ENCODE results near the gene MICB. TPM values are rescaled to one million over a fixed set of nuclear protein-coding genes. Genes with fewer than 3 reads are reported as not detected.

The MICB gene
- total RNA-seq, 1 experiment from 2014 or later = 21.7 TPM

DNA sequence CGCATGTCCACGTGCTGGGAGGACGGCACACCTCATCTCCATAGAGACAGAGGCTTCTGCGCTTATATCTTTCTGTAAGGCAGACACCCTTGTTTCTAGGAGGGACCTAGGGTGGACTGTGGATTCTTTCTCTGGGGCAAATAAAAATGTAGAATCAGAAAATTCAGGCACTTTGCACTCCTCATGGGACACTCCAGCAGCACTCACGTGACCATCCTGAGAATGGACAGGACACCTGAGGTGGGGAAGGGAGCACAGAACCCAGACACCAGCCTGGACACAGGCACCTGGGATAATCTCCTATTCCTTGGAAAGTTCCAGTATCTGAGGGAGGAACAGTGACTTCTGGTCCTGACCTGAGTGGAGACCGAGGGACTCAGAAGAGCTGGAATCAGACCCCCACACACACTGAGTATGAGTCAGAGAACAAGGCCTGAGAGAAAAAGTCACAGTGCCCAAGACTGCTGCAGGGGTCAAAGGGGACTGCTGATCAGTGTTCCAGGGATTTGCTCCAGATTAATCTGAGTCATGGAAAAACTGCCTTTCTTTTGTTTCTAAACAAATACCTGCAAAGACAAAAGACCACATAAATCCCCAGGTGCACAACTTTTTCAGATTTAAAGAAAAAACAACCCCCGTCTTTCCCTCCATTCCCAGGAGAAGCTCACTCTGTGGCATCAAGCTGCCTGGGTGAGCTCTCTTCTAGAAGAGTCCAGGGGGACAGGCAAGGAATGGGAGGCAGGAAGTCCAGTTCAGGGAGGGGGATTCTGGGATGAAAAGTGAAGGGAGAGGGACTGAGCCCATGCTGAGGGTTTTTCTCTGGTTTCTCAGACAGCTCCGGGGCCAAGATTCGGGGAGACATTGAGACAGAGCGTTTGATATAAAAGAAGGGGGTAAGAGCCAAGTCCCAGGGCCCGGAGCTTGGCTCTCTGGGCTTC is 35.6 kb upstream of the MICB start:
- peak overlapping the region; percentile 39 to 56; a peak in 3 of 4 replicates for H3K4me3 ChIP-seq (replicated peaks in 1 of 2; ENCODE audit: low read depth in 1 of 2, low read length in 2 of 2)
- H4K20me1 ChIP-seq (ENCODE audit: insufficient read depth) = no peaks in the 10 kb centered on the region
- no TSS peak for BruUV-seq (replicated peaks)
- RAD21 ChIA-PET (ENCODE audit: low non-redundant PET in 1 of 2, low total read pairs in 2 of 2, uncharacterized antibody in 2 of 2, unreplicated experiment in 2 of 2) = no interaction called here
- peaks cover 8 to 20% of the 10 kb centered on the region in 2 experiments for H3K4me1 ChIP-seq (ENCODE audit: control insufficient read depth in 1 of 2, insufficient read depth in 2 of 2, low read length in 2 of 2)
- no peaks in the 10 kb centered on the region for H3K9me2 ChIP-seq (ENCODE audit: insufficient read depth)
- intact Hi-C loops (cut with micrococcal nuclease) = no loop called here
- H3K9me3 ChIP-seq (ENCODE audit: control insufficient read depth in 1 of 2, insufficient read depth in 1 of 2, low read depth in 1 of 2, low read length in 2 of 2) = no peaks in the 10 kb centered on the region
- H3K27ac ChIP-seq (ENCODE audit: low read depth, low read length) = peak overlapping the region; percentile 18; the same call in 1 of the 2 replicates
- no peaks in the 10 kb centered on the region for H3K79me2 ChIP-seq (ENCODE audit: insufficient read depth, low read length)
- 0 out of 4 replicates have a peak, but pooled peaks cover 0 to 5% of the 10 kb centered on the region in 2 experiments for H3K36me3 ChIP-seq (ENCODE audit: control insufficient read depth in 1 of 2, insufficient read depth in 2 of 2, low read length in 2 of 2)
- H3K9ac ChIP-seq (ENCODE audit: low read length) = peak overlapping the region; percentile 56
- H2AFZ ChIP-seq (ENCODE audit: low read depth, low read length, poor library complexity, severe bottlenecking) = peak overlapping the region; percentile 72
- POLR2A ChIA-PET = interaction anchor here (0.6 to 1.2 kb wide), 17 partner anchors 10 to 259 kb away, joined by 3 to 11 read pairs (median 5); partner anchors contain the start of genes DDX39B and MICB
- H3K27me3 ChIP-seq (ENCODE audit: insufficient read depth, low read length) = no peaks in the 10 kb centered on the region
- ATAC-seq = peak; percentile 53
- CTCF ChIA-PET = interaction anchor here (1.0 to 1.2 kb wide), 2 partner anchors 20 to 96 kb away, joined by 3 to 7 read pairs; no protein-coding TSS in a partner anchor
- H3K4me2 ChIP-seq (ENCODE audit: low read length) = peak overlapping the region; percentile 68
- no peak for DNase-seq (ENCODE audit: low read depth, low spot score)
- TF ChIP-seq, protein P1, sequence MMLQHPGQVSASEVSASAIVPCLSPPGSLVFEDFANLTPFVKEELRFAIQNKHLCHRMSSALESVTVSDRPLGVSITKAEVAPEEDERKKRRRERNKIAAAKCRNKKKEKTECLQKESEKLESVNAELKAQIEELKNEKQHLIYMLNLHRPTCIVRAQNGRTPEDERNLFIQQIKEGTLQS (IDR thresholded peaks at IDR 0.05) = no peak
- TF ChIP-seq ZFX (IDR thresholded peaks at IDR 0.05) (no peak), CBX3 (IDR thresholded peaks at IDR 0.05; ENCODE audit: low read depth) (no peak), EZH2 (IDR thresholded peaks at IDR 0.05) (no peak), RAD21 (IDR thresholded peaks at IDR 0.05; ENCODE audit: low read depth) (no peak), CEBPB (IDR thresholded peaks at IDR 0.05; ENCODE audit: low read depth) (no peak), SP1 (IDR thresholded peaks at IDR 0.05; ENCODE audit: low read depth) (no peak), FOSL1 (IDR thresholded peaks at IDR 0.05; ENCODE audit: low read depth) (no peak), POLR2A (IDR thresholded peaks at IDR 0.05; ENCODE audit: borderline replicate concordance, extremely low read depth, insufficient read depth, insufficient read length) (no peak), ZNF274 (IDR thresholded peaks at IDR 0.05; ENCODE audit: low read depth, low read length) (no peak), POLR2AphosphoS5 (IDR thresholded peaks at IDR 0.05; ENCODE audit: low read depth, low read length) (no peak), EGR1 (IDR thresholded peaks at IDR 0.05; ENCODE audit: low read depth) (no peak), ELF1 (IDR thresholded peaks at IDR 0.05; ENCODE audit: borderline replicate concordance, low read depth) (no peak), EZH2phosphoT487 (IDR thresholded peaks at IDR 0.05; ENCODE audit: borderline replicate concordance) (no peak), SIN3A (IDR thresholded peaks at IDR 0.05; ENCODE audit: low read depth) (no peak)
- TF ChIP-seq, protein P2, sequence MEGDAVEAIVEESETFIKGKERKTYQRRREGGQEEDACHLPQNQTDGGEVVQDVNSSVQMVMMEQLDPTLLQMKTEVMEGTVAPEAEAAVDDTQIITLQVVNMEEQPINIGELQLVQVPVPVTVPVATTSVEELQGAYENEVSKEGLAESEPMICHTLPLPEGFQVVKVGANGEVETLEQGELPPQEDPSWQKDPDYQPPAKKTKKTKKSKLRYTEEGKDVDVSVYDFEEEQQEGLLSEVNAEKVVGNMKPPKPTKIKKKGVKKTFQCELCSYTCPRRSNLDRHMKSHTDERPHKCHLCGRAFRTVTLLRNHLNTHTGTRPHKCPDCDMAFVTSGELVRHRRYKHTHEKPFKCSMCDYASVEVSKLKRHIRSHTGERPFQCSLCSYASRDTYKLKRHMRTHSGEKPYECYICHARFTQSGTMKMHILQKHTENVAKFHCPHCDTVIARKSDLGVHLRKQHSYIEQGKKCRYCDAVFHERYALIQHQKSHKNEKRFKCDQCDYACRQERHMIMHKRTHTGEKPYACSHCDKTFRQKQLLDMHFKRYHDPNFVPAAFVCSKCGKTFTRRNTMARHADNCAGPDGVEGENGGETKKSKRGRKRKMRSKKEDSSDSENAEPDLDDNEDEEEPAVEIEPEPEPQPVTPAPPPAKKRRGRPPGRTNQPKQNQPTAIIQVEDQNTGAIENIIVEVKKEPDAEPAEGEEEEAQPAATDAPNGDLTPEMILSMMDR (IDR thresholded peaks at IDR 0.05 in 2 of 3, conservative IDR thresholded peaks at IDR 0.05 in 1 of 3; ENCODE audit: borderline replicate concordance in 1 of 3, insufficient read depth in 1 of 3, low read depth in 2 of 3, low read length in 2 of 3) = no peak
- TF ChIP-seq, protein P3, sequence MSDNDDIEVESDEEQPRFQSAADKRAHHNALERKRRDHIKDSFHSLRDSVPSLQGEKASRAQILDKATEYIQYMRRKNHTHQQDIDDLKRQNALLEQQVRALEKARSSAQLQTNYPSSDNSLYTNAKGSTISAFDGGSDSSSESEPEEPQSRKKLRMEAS (IDR thresholded peaks at IDR 0.05) = no peak
- TF ChIP-seq, protein P4, sequence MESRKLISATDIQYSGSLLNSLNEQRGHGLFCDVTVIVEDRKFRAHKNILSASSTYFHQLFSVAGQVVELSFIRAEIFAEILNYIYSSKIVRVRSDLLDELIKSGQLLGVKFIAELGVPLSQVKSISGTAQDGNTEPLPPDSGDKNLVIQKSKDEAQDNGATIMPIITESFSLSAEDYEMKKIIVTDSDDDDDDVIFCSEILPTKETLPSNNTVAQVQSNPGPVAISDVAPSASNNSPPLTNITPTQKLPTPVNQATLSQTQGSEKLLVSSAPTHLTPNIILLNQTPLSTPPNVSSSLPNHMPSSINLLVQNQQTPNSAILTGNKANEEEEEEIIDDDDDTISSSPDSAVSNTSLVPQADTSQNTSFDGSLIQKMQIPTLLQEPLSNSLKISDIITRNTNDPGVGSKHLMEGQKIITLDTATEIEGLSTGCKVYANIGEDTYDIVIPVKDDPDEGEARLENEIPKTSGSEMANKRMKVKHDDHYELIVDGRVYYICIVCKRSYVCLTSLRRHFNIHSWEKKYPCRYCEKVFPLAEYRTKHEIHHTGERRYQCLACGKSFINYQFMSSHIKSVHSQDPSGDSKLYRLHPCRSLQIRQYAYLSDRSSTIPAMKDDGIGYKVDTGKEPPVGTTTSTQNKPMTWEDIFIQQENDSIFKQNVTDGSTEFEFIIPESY (IDR thresholded peaks at IDR 0.05; ENCODE audit: extremely low read depth, insufficient replicate concordance, low read length) = no peak
- TF ChIP-seq, protein P5, sequence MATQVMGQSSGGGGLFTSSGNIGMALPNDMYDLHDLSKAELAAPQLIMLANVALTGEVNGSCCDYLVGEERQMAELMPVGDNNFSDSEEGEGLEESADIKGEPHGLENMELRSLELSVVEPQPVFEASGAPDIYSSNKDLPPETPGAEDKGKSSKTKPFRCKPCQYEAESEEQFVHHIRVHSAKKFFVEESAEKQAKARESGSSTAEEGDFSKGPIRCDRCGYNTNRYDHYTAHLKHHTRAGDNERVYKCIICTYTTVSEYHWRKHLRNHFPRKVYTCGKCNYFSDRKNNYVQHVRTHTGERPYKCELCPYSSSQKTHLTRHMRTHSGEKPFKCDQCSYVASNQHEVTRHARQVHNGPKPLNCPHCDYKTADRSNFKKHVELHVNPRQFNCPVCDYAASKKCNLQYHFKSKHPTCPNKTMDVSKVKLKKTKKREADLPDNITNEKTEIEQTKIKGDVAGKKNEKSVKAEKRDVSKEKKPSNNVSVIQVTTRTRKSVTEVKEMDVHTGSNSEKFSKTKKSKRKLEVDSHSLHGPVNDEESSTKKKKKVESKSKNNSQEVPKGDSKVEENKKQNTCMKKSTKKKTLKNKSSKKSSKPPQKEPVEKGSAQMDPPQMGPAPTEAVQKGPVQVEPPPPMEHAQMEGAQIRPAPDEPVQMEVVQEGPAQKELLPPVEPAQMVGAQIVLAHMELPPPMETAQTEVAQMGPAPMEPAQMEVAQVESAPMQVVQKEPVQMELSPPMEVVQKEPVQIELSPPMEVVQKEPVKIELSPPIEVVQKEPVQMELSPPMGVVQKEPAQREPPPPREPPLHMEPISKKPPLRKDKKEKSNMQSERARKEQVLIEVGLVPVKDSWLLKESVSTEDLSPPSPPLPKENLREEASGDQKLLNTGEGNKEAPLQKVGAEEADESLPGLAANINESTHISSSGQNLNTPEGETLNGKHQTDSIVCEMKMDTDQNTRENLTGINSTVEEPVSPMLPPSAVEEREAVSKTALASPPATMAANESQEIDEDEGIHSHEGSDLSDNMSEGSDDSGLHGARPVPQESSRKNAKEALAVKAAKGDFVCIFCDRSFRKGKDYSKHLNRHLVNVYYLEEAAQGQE (IDR thresholded peaks at IDR 0.05; ENCODE audit: low read depth) = no peak

Measured in HCT116 (cell line).